ENCODE measurements around the gene ACVR1C. TPM values are rescaled to one million over a fixed set of nuclear protein-coding genes. Genes with fewer than 3 reads are reported as not detected.

The ACVR1C gene
- total RNA-seq, 6 experiments from 2014 or later: 0.37 to 3.9 (median 1.9) TPM

GRCh38 chr2:157661776-157662175 is 33.1 kb upstream of the ACVR1C start:
- H3K4me1 ChIP-seq: no peaks in the 10 kb centered on the region
- no peaks in the 10 kb centered on the region for H3K36me3 ChIP-seq
- TF ChIP-seq CTCF (IDR thresholded peaks at IDR 0.05) (no peak), POLR2A (IDR thresholded peaks at IDR 0.05) (no peak)
- H3K27ac ChIP-seq: no peak overlapping the region
- H3K4me3 ChIP-seq: no peak overlapping the region
- no peaks in the 10 kb centered on the region for H3K27me3 ChIP-seq
- no peak for ATAC-seq
- intact Hi-C loops (cut with DNase I): no loop called here
- 80% methylated on average over 4 of the region's 4 CpGs for WGBS (ENCODE audit: insufficient coverage, low coverage, low lambda C conversion rate, missing lambda C conversion rate)
- no peaks in the 10 kb centered on the region for H3K9me3 ChIP-seq
- no peak for DNase-seq

DNA sequence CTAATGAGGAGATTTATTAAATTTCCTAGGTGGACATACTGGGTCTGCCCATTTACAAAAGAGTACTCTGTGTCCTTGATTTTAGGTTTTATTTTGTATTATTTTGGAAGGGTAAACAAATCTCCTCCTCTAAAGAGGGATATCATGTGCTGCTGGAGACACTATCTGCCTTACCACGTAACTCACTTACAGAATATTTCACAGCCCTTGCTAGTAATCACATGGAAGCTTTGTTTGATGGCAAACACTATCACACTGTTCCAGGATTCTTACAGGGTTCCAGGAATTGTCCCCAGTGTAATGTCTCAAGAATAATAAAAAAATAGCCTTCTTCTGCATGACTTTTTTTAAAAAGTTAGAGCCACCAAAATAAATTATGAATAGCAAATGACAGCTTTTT is 29.2 kb upstream of the ACVR1C start:
- intact Hi-C loops (cut with DNase I): no loop called here
- Histone ChIP-seq H3K4me1 (no peaks in the 10 kb centered on the region), H3K4me3 (no peak overlapping the region), H3K27me3 (no peaks in the 10 kb centered on the region), H3K27ac (no peak overlapping the region), H3K36me3 (no peaks in the 10 kb centered on the region), H3K9me3 (no peaks in the 10 kb centered on the region)
- TF ChIP-seq CTCF (IDR thresholded peaks at IDR 0.05): no peak
- no peak for TF ChIP-seq POLR2A (IDR thresholded peaks at IDR 0.05)
- DNase-seq: no peak
- WGBS (ENCODE audit: insufficient coverage, low coverage, low lambda C conversion rate, missing lambda C conversion rate): 89% methylated on average over 1 of the region's 1 CpG
- no peak for ATAC-seq

GRCh38 chr2:157657101-157657500 is 28.4 kb upstream of the ACVR1C start:
- ATAC-seq (no peak), DNase-seq (no peak)
- no peak overlapping the region for H3K27ac ChIP-seq
- no peaks in the 10 kb centered on the region for H3K9me3 ChIP-seq
- no peak overlapping the region for H3K4me3 ChIP-seq
- H3K4me1 ChIP-seq: no peaks in the 10 kb centered on the region
- no peaks in the 10 kb centered on the region for H3K27me3 ChIP-seq
- WGBS (ENCODE audit: insufficient coverage, low coverage, low lambda C conversion rate, missing lambda C conversion rate): 90% methylated on average over 2 of the region's 4 CpGs
- intact Hi-C loops (cut with DNase I): no loop called here
- H3K36me3 ChIP-seq: no peaks in the 10 kb centered on the region
- no peak for TF ChIP-seq POLR2A (IDR thresholded peaks at IDR 0.05)
- TF ChIP-seq CTCF (IDR thresholded peaks at IDR 0.05): no peak

DNA sequence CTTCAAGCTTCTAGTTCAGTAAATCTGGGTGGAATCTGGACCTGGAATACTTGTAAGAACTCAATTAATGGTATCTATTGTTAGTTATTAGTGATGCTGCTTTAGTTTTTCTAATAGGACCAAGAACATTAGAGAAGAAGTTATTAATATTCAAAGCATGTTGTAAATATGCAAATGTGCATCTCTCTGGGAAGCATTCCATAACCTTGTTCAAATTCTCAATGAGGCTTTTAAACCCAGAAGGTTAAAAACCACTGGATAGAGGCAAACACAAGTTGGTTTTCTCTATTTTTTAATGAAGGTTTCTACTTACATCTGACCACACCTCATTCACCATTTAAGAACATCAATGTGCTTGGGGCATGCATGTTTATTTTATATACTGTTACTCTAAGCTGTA is 16.1 kb upstream of the ACVR1C start:
- H3K9me3 ChIP-seq: no peaks in the 10 kb centered on the region
- TF ChIP-seq POLR2A (IDR thresholded peaks at IDR 0.05): no peak
- DNase-seq: no peak

GRCh38 chr2:157631861-157632260 is 3.2 kb upstream of the ACVR1C start:
- intact Hi-C loops (cut with DNase I): no loop called here
- WGBS (ENCODE audit: insufficient coverage, low coverage, low lambda C conversion rate, missing lambda C conversion rate): 78% methylated on average over 2 of the region's 2 CpGs

More for the DNA sequence above, 16.1 kb upstream of the ACVR1C start:
- H3K36me3 ChIP-seq: no peaks in the 10 kb centered on the region
- H3K27me3 ChIP-seq: no peaks in the 10 kb centered on the region
- no peak for ATAC-seq
- H3K4me3 ChIP-seq: no peak overlapping the region
- H3K27ac ChIP-seq: no peak overlapping the region
- H3K4me1 ChIP-seq: no peaks in the 10 kb centered on the region
- intact Hi-C loops (cut with DNase I): no loop called here

More at GRCh38 chr2:157631861-157632260, 3.2 kb upstream of the ACVR1C start:
- no peaks in the 10 kb centered on the region for H3K9me3 ChIP-seq
- no peak for ATAC-seq
- no peaks in the 10 kb centered on the region for H3K36me3 ChIP-seq
- no peak overlapping the region for H3K27ac ChIP-seq
- no peaks in the 10 kb centered on the region for H3K27me3 ChIP-seq
- TF ChIP-seq POLR2A (IDR thresholded peaks at IDR 0.05) (no peak), CTCF (IDR thresholded peaks at IDR 0.05) (no peak)
- H3K4me1 ChIP-seq: no peaks in the 10 kb centered on the region
- DNase-seq: no peak
- no peak overlapping the region for H3K4me3 ChIP-seq

Measured in right lobe of liver (tissue), 6 donors.